GM18873 (cell line): Measurements from ENCODE around the gene PXDC1.

Experiments
- ATAC-seq: cut with Tn5 transposase; IDR thresholded peaks from one replicate; pipeline ENCODE4 v1.9.1; 2021; ENCODE audit warnings: mild to moderate bottlenecking, moderate library complexity, moderate number of reproducible peaks; ENCODE audit not compliant: unreplicated experiment, low FRiP score

PXDC1 gene

GRCh38 chr6:3719462-3720308, 31.8 kb downstream of the PXDC1 start:
- no peak for ATAC-seq

- no peak for ATAC-seq
These were observed 33.1 kb downstream of the PXDC1 start for GRCh38 chr6:3718407-3718806.

GRCh38 chr6:3715285-3715684, 36.2 kb downstream of the PXDC1 start:
- ATAC-seq: no peak

DNA sequence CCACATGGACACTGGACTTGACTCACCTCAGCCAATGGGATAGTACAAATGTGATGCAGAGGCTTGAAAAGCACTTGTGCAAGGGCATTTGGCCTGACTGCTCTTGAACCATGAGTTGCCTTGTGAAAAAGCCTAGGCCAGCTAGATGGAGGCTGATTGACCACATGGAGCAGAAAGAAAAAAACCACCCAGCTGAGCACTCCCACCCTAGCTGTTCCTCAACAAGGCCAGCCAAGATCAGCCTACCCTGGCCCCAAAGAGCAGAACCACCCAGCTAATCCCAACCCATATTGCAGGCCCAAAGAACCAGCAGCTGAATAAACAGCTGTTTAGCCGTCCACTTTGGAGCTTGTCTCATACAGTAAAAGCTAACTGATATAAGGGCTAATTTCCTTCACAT, 36.7 kb downstream of the PXDC1 start:
- ATAC-seq: no peak

DNA sequence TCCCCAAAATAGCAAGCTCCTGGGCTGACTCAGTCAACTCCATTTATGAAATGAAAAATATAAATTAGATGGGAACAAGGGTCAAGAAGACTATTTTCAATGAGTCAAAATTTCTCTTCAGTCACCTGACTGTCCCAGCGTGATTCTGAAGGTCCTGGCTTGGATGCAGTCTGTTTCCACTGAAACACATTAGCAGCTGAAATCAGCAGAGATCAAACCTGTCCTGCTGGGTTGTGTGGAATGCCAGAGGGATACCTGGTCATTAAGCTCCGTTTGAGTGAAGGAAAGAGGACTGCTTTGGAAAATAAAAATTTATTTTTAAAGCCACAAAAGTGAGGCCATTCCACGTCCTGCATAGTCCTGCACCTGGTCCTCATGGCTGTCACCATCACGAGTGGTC, 37.4 kb downstream of the PXDC1 start:
- no peak for ATAC-seq

DNA sequence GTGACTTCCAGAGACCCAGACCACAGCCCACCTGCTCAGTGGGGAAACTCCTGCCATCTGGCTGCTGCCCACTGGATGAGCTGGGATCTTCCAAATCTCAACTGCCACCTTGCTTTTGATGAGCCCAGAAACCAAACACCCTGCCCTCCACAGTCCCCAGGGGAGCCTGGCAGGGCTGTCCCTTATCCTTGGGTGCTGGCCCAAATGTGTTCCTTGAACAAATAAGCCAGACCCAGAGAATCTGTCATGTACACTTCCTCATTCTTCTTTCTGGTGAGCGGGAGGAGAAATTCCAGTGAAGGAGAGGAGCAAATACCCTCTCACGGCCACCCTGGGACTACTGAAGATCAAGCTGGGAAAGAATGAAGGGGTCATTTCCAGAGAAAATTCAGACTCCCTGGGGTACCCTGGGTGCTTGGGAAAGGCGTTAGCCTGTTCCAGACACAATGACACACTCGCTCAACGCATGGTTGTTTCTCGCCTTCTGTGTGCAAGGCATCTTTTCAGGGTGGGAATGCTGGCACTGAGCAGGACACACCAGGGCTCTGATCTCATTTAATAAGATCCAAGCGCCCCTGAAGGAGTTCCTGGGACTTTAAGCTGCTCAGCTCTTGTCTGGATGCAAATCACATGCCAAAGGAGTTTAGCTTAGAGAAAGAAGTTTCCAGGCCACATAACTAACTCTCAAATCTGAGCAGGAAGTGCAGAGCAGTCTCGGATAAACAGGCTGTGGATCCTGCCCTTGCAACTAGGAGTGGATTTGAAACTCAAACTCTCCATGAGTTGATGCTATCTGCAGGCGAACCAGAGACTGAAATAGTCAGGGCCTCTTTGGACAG, 38.5 kb downstream of the PXDC1 start:
- ATAC-seq: no peak

DNA sequence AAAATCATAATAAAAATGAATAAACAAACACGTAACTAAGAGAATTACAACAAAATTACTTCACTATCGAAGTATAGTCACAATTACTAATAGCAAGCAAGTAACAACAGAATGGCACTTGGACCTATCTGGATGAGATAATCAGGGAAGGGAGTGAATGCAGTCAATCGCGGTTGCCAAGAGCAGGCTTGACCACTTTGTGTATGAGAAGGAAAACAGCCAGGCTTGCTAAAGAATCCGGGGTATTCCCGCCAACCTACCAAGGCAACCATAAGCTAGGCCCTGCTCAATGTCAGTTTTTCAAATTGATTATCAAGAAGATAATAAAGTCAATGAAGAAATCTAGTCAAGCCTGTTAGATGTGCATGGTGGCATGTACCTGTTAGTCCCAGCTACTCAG, 39.7 kb downstream of the PXDC1 start:
- ATAC-seq: no peak

DNA sequence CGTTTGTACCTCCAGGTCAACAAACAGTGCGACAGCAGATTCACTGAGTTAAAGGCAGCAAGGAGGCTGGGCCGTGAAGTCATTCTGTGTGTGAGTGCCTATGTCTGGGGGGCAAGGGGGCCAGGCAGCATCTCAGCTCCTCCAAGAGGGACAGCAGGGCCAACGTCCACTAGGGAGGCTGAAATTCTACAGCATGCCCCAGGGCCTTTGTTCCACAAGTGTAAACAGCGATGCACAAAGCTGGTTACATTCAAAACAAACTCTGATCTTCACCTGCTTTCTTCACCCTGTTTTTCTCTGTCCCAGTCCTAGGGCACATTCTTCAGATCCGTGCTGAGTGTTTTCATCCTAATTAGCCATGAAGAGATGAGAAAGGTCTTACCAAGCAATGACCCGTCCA, 41.1 kb downstream of the PXDC1 start:
- no peak for ATAC-seq

GRCh38 chr6:3708540-3708939, 43.0 kb downstream of the PXDC1 start:
- no peak for ATAC-seq

GRCh38 chr6:3707751-3708412, 43.6 kb downstream of the PXDC1 start:
- ATAC-seq: no peak

GRCh38 chr6:3707024-3707423, 44.5 kb downstream of the PXDC1 start:
- no peak for ATAC-seq

DNA sequence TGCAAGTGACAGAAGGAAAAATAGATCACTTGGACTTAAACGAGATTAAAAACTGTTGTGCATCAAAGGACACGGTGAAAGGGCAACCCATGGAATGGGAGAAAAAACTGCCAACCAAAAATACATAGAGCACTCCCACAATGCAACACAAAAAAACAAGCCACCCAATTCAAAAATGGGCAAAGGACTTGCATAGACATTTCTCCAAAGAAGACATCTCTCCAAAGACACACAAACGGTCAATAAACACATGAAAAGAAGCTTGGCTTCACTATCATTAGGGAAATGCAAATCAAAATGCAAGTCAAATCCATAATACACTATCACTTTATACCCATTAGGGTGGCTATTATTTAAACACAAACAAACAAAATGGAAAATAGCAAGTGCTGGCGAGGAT, 45.0 kb downstream of the PXDC1 start:
- no peak for ATAC-seq

- ATAC-seq: no peak
These were observed 49.9 kb downstream of the PXDC1 start for GRCh38 chr6:3701631-3702030.

- ATAC-seq: no peak
These were observed 52.3 kb downstream of the PXDC1 start for GRCh38 chr6:3699231-3699630.

DNA sequence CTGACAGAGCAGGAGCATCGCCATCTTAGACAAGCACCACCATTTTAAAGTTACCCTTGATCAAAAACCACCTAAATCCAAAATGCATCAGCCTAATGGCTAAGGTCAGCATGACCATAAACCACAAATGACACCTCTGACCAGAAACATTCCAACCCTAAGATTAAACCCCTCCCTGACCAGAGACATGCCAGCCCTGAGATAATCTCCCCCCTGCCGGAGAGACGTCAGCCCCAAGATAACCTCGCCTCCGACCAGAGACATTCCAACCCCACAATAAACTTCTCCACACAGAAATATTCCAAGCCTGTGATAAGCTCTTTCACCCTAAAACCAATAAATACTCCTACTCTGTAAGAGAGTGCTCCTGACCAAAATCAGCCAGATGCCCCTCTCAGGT, 53.5 kb downstream of the PXDC1 start:
- ATAC-seq: no peak

GRCh38 chr6:3697609-3698008, 53.9 kb downstream of the PXDC1 start:
- no peak for ATAC-seq

GRCh38 chr6:3696525-3697088, 54.9 kb downstream of the PXDC1 start:
- no peak for ATAC-seq

- no peak for ATAC-seq
These were observed 56.3 kb downstream of the PXDC1 start for GRCh38 chr6:3695065-3695817.

DNA sequence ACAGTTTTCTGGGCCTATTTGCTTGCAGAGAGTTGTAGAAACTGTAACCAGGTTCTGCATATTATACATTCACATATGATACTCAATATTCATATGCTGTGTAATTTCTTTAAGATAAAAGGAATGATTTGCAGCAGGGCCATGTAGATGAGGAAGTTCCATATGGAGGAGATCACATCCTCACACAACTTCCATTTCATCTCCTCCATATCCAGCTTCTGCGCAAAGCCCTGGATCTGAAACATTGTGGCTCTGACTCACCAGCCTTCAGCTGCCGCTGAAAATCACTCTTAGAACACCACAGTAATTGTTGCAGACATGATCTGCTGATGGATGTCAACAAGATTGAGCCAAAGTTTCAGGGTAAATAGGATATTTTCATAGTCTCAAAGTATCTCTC, 57.7 kb downstream of the PXDC1 start:
- ATAC-seq: no peak

DNA sequence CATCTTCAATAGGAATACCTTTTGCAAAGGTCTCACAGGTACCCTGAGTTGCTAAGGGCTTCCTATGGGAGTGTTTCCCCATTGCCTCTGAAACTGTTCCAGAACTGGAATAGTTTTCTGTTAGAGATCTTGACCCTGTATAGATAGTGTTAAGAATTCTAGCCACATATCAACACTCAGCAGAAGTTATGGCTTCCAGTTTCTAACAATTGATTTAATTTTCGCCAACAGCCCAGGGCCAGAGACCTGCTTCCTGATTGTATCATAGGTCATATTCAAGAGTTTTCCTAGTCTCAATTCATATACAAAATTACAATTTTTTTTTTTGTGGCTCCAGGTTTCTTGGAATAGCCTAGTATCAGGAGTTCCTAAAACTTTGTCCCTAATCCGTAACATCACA, 61.0 kb downstream of the PXDC1 start:
- no peak for ATAC-seq
